Measurements from ENCODE around the gene ANTXRL.

DNA sequence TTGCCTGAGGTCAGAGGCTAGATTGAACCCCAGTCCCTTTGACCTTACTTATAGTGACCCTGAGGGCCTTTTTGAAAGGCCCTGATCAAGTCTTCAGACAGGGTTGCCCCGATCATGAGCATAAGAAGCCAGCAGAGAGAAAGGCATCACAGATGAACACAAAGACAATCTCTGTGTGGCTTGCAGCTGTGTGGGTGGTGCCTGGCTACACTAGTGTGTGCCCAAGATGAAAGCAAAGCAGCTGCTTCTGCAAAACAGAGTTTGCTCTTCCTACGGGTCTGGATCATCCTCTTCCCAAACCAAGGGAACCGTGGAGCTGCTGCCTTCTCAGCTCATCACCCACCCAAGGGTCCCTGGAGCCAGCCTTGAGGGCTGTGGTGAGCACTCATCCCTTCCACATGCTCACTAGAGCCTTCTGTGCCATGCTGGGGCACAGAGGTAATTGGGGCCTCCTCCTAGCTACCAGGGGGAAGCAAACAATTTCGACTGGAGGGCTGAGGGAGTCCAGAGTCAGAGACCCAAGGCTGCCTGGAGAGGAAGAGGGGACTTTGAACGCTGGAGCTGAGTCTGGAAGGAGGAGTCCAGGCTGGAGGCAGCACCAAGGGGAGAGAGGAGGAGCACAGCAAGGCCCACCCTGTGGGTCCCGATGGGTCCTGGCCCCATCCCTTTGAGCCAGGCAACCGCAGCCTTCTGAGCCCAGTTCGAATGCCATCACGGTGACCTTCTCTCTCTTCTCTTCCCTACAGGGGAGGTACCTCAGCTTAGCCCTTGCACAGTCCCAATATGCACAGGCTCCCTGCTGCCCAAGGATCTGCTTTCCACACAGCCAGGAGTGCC is 42.3 kb downstream of the ANTXRL start:
- TF ChIP-seq, protein P1, sequence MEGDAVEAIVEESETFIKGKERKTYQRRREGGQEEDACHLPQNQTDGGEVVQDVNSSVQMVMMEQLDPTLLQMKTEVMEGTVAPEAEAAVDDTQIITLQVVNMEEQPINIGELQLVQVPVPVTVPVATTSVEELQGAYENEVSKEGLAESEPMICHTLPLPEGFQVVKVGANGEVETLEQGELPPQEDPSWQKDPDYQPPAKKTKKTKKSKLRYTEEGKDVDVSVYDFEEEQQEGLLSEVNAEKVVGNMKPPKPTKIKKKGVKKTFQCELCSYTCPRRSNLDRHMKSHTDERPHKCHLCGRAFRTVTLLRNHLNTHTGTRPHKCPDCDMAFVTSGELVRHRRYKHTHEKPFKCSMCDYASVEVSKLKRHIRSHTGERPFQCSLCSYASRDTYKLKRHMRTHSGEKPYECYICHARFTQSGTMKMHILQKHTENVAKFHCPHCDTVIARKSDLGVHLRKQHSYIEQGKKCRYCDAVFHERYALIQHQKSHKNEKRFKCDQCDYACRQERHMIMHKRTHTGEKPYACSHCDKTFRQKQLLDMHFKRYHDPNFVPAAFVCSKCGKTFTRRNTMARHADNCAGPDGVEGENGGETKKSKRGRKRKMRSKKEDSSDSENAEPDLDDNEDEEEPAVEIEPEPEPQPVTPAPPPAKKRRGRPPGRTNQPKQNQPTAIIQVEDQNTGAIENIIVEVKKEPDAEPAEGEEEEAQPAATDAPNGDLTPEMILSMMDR (IDR thresholded peaks at IDR 0.05; ENCODE audit: poor library complexity), result no peak
- no peak for TF ChIP-seq EZH2 (IDR thresholded peaks at IDR 0.05; ENCODE audit: borderline replicate concordance)
